OCI-LY7 (cell line): ENCODE results near the gene DNAJC25.

ENCODE experiments used
- EZH2phosphoT487 ChIP-seq: fragments of 200-600 bp; sonication (generic); IDR thresholded peaks from 2 replicates; pipeline ENCODE4 v1.6.1; 2018; ENCODE audit warnings: low read depth, borderline replicate concordance, mild to moderate bottlenecking, mixed run types, antibody characterized with exemption, low read length, moderate library complexity, mixed read lengths
- TF ChIP-seq, protein P1 (sequence below): fragments of 200-600 bp; sonication (generic); conservative IDR thresholded peaks from 2 replicates; pipeline ENCODE4 v1.5.1; 2014; ENCODE audit warnings: mild to moderate bottlenecking, antibody characterized with exemption, low read length, moderate library complexity, mixed read lengths

GRCh38 chr9:111631214-111631971, at the start of gene DNAJC25:
- TF ChIP-seq, protein P1, sequence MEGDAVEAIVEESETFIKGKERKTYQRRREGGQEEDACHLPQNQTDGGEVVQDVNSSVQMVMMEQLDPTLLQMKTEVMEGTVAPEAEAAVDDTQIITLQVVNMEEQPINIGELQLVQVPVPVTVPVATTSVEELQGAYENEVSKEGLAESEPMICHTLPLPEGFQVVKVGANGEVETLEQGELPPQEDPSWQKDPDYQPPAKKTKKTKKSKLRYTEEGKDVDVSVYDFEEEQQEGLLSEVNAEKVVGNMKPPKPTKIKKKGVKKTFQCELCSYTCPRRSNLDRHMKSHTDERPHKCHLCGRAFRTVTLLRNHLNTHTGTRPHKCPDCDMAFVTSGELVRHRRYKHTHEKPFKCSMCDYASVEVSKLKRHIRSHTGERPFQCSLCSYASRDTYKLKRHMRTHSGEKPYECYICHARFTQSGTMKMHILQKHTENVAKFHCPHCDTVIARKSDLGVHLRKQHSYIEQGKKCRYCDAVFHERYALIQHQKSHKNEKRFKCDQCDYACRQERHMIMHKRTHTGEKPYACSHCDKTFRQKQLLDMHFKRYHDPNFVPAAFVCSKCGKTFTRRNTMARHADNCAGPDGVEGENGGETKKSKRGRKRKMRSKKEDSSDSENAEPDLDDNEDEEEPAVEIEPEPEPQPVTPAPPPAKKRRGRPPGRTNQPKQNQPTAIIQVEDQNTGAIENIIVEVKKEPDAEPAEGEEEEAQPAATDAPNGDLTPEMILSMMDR: no peak
- no peak for TF ChIP-seq EZH2phosphoT487
